IMR-90 (cell line): Measurements from ENCODE around the gene ANKRD40. TPM values are rescaled to one million over a fixed set of nuclear protein-coding genes. Genes with fewer than 3 reads are reported as not detected.

Experiments
- ATAC-seq: fragments of 200-7000 bp; cut with Tn5 transposase; 2 replicates; pipeline ENCODE4 v1.9.1; 2020; ENCODE audit warnings: low read depth, mild to moderate bottlenecking, moderate library complexity
- BruUV-seq: library from RNA; stranded (reverse); fragments of 400-500 nt; replicated peaks from 2 replicates; lab custom pipeline; 2021; lab: Mats Ljungman, UMichigan
- CTCF ChIA-PET: fragments of 300-600 bp; formaldehyde crosslinking; extraction: SDS; loops from one replicate; lab custom pipeline; 2021; ENCODE audit warnings: antibody characterized with exemption; lab: Yijun Ruan, JAX
- POLR2A ChIA-PET: fragments of 300-600 bp; sonication (Branson Sonifier 250); formaldehyde crosslinking; loops from one replicate; lab custom pipeline; 2022; ENCODE audit warnings: antibody characterized with exemption; ENCODE audit not compliant: unreplicated experiment; lab: Charles Lee
- DNase-seq: peaks from one replicate; pipeline ENCODE4 v3.0.0; 2013
- H2AFZ ChIP-seq: replicated peaks from 2 replicates; pipeline ENCODE3; 2013; ENCODE audit warnings: low read length, mild to moderate bottlenecking; ENCODE audit not compliant: poor library complexity
- H2AK5ac ChIP-seq: 2 replicates; pipeline ENCODE4 v1.6.1; 2013; ENCODE audit warnings: low read depth, low read length, inconsistent platforms
- H2AK9ac ChIP-seq: replicated peaks from 2 replicates; pipeline ENCODE3; 2013; ENCODE audit warnings: mild to moderate bottlenecking, low read depth, low read length, moderate library complexity; ENCODE audit not compliant: poor library complexity
- H2BK120ac ChIP-seq: 2 replicates; pipeline ENCODE4 v1.6.1; 2013; ENCODE audit warnings: low read depth, low read length, inconsistent platforms
- H2BK15ac ChIP-seq: 3 replicates; pipeline ENCODE4 v1.6.1; 2013; ENCODE audit warnings: low read depth, low read length, inconsistent platforms
- H2BK20ac ChIP-seq: 2 replicates; pipeline ENCODE4 v1.6.1; 2013; ENCODE audit warnings: low read depth, mild to moderate bottlenecking, inconsistent platforms, low read length, moderate library complexity
- H2BK5ac ChIP-seq: 2 replicates; pipeline ENCODE4 v1.6.1; 2013; ENCODE audit warnings: mild to moderate bottlenecking, low read depth, low read length, inconsistent platforms; ENCODE audit not compliant: poor library complexity, severe bottlenecking
- H3K14ac ChIP-seq: replicated peaks from 2 replicates; pipeline ENCODE4 v1.6.1; 2013; ENCODE audit warnings: low read depth, low read length, inconsistent platforms
- H3K18ac ChIP-seq: 2 replicates; pipeline ENCODE4 v1.6.1; 2013; ENCODE audit warnings: low read depth, low read length, control low read depth
- H3K23ac ChIP-seq: 2 replicates; pipeline ENCODE4 v1.6.1; 2013; ENCODE audit warnings: low read depth, low read length, inconsistent platforms
- H3K27ac ChIP-seq: 2 replicates; pipeline ENCODE4 v1.5.1; 2013; ENCODE audit warnings: mild to moderate bottlenecking, control low read depth, low read length; ENCODE audit not compliant: insufficient read depth
- H3K27me3 ChIP-seq: 2 replicates; pipeline ENCODE4 v1.6.1; 2013; ENCODE audit warnings: low read length; ENCODE audit not compliant: control insufficient read depth, insufficient read depth
- H3K36me3 ChIP-seq: 2 replicates; pipeline ENCODE4 v1.6.1; 2013; ENCODE audit warnings: low read length, mixed read lengths; ENCODE audit not compliant: control insufficient read depth, insufficient read depth
- H3K4ac ChIP-seq: 2 replicates; pipeline ENCODE4 v1.6.1; 2013; ENCODE audit warnings: low read depth, low read length, inconsistent platforms
- H3K4me1 ChIP-seq: 2 replicates; pipeline ENCODE4 v1.6.1; 2013; ENCODE audit warnings: low read length, mixed read lengths; ENCODE audit not compliant: control insufficient read depth, insufficient read depth
- H3K4me2 ChIP-seq: 2 replicates; pipeline ENCODE4 v1.6.1; 2013; ENCODE audit warnings: low read depth, mild to moderate bottlenecking, control low read depth, low read length, moderate library complexity
- H3K4me3 ChIP-seq: 2 replicates; pipeline ENCODE4 v1.5.1; 2013; ENCODE audit warnings: low read depth, mild to moderate bottlenecking, control low read depth, low read length, moderate library complexity; ENCODE audit not compliant: insufficient read depth
- H3K56ac ChIP-seq: 2 replicates; pipeline ENCODE4 v1.6.1; 2013; ENCODE audit warnings: low read length, inconsistent platforms; ENCODE audit not compliant: insufficient read depth; ENCODE audit errors: extremely low read depth
- H3K79me1 ChIP-seq, 2 experiments: 2 replicates each; pipeline ENCODE4 v1.6.1; 2013; ENCODE audit warnings: low read length in 2 of 2, inconsistent platforms in 1 of 2, low read depth in 1 of 2
- H3K9ac ChIP-seq: 2 replicates; pipeline ENCODE4 v1.6.1; 2013; ENCODE audit warnings: low read depth, low read length, control low read depth
- H3K9me1 ChIP-seq: 2 replicates; pipeline ENCODE4 v1.6.1; 2013; ENCODE audit warnings: low read length, inconsistent platforms; ENCODE audit not compliant: insufficient read depth
- H3K9me3 ChIP-seq: 2 replicates; pipeline ENCODE4 v1.6.1; 2013; ENCODE audit warnings: low read length; ENCODE audit not compliant: control insufficient read depth, insufficient read depth
- H4K20me1 ChIP-seq: 2 replicates; pipeline ENCODE4 v1.6.1; 2013; ENCODE audit warnings: low read length, inconsistent platforms; ENCODE audit not compliant: insufficient read depth
- H4K5ac ChIP-seq: 2 replicates; pipeline ENCODE4 v1.6.1; 2013; ENCODE audit warnings: mild to moderate bottlenecking, low read depth, low read length, control low read depth
- H4K8ac ChIP-seq, 2 experiments: 2 replicates each; pipeline ENCODE4 v1.6.1; 2013; ENCODE audit warnings: low read depth in 2 of 2, low read length in 2 of 2, control low read depth in 1 of 2, inconsistent platforms in 1 of 2
- H4K91ac ChIP-seq: 2 replicates; pipeline ENCODE4 v1.6.1; 2013; ENCODE audit warnings: low read depth, low read length, inconsistent platforms; ENCODE audit not compliant: insufficient read depth
- CEBPB ChIP-seq: IDR thresholded peaks from 2 replicates; pipeline ENCODE4 v1.6.1; 2012; ENCODE audit warnings: low read depth, low read length, improper control_type of control experiment
- CHD1 ChIP-seq: IDR thresholded peaks from 2 replicates; pipeline ENCODE4 v1.6.1; 2012; ENCODE audit warnings: low read depth, low read length, improper control_type of control experiment
- ELK1 ChIP-seq: fragments of 150-350 bp; IDR thresholded peaks from 2 replicates; pipeline ENCODE4 v1.6.1; 2016; ENCODE audit warnings: low read depth, mild to moderate bottlenecking, low read length, moderate library complexity, borderline replicate concordance
- MAFK ChIP-seq: IDR thresholded peaks from 2 replicates; pipeline ENCODE4 v1.6.1; 2012; ENCODE audit warnings: low read depth, low read length, improper control_type of control experiment
- MAZ ChIP-seq: IDR thresholded peaks from 2 replicates; pipeline ENCODE4 v1.6.1; 2012; ENCODE audit warnings: low read depth, mild to moderate bottlenecking, low read length, improper control_type of control experiment, moderate library complexity, borderline replicate concordance
- MXI1 ChIP-seq: IDR thresholded peaks from 2 replicates; pipeline ENCODE4 v1.6.1; 2012; ENCODE audit warnings: low read depth, mild to moderate bottlenecking, low read length, moderate library complexity, borderline replicate concordance
- POLR2A ChIP-seq: IDR thresholded peaks from 2 replicates; pipeline ENCODE4 v1.6.1; 2012; ENCODE audit warnings: mild to moderate bottlenecking, low read depth, low read length
- RAD21 ChIP-seq: IDR thresholded peaks from 2 replicates; pipeline ENCODE4 v1.6.1; 2012; ENCODE audit warnings: low read length, improper control_type of control experiment
- RFX5 ChIP-seq: IDR thresholded peaks from 2 replicates; pipeline ENCODE4 v1.8.0; 2012; ENCODE audit warnings: low read depth, mild to moderate bottlenecking, low read length, moderate library complexity
- SMC3 ChIP-seq: fragments of 150-350 bp; IDR thresholded peaks from 2 replicates; pipeline ENCODE4 v1.6.1; 2016; ENCODE audit warnings: low read depth, mild to moderate bottlenecking, antibody characterized with exemption, low read length, moderate library complexity
- USF2 ChIP-seq: fragments of 150-350 bp; IDR thresholded peaks from 2 replicates; pipeline ENCODE4 v1.6.1; 2017; ENCODE audit warnings: mild to moderate bottlenecking, antibody characterized with exemption, low read length, low read depth
- WGBS, 2 experiments: methylation state at CpG; one replicate each; pipeline versions ENCODE4 v1.1.5 to v1.1.7; 2013; ENCODE audit warnings: missing lambda C conversion rate in 2 of 2; ENCODE audit not compliant: insufficient read length in 1 of 2; ENCODE audit errors: extremely low coverage in 2 of 2; 5-methylcytosine and 5-hydroxymethylcytosine counted together
- dilution Hi-C: fragments of 300-500 bp; cut with HindIII; formaldehyde crosslinking; loops from one replicate; pipeline ENCODE4 v1.14.3; 2018; ENCODE audit warnings: low sequenced_read_pairs; ENCODE audit not compliant: unreplicated experiment
- in situ Hi-C: fragments of 300-500 bp; cut with MboI; formaldehyde crosslinking; loops from 3 replicates; pipeline ENCODE4 v1.14.3; 2019; ENCODE audit warnings: low sequenced_read_pairs, inconsistent platforms, mixed read lengths
- intact Hi-C: fragments of 100-400 bp; cut with micrococcal nuclease; formaldehyde crosslinking; loops from 2 replicates; pipeline ENCODE4 v1.10.0; 2022
- polyA plus RNA-seq, 3 experiments: library from polyadenylated mRNA; depleted of rRNA; stranded (reverse); fragments of >200 nt; gene quantifications; 2 replicates each; pipeline ENCODE4 v1.2.3, GENCODE V29; 2012; ENCODE audit warnings: low replicate concordance in 1 of 3
- total RNA-seq: library from RNA; depleted of rRNA; stranded (reverse); fragments of >200 nt; gene quantifications from 2 replicates; pipeline ENCODE4 v1.2.3, GENCODE V29; 2012

The ANKRD40 gene
- total and polyA plus RNA-seq, 2 of the 4 experiments (the other 2 are of a cell fraction) = 23.4 to 35.8 TPM

- ChIA-PET POLR2A (no interaction called here), CTCF (no interaction called here)
- no peak overlapping the region for H3K9ac ChIP-seq
- dilution Hi-C loops (no loop called here), intact Hi-C loops (no loop called here), in situ Hi-C loops (no loop called here)
- H4K91ac ChIP-seq = no peak overlapping the region
- peaks cover 29% of the 10 kb centered on the region for H3K36me3 ChIP-seq
- peaks cover 9% of the 10 kb centered on the region for H3K9me1 ChIP-seq
- H3K79me1 ChIP-seq = peaks cover 33 to 59% of the 10 kb centered on the region in 2 experiments
- no peak overlapping the region for H3K18ac ChIP-seq
- H2BK120ac ChIP-seq = no peak overlapping the region
- no peak overlapping the region for H3K4ac ChIP-seq
- peaks cover 42% of the 10 kb centered on the region for H4K20me1 ChIP-seq
- no peak overlapping the region for H2BK15ac ChIP-seq
- no peak overlapping the region for H2BK20ac ChIP-seq
- BruUV-seq = no TSS peak
- H4K5ac ChIP-seq = no peak overlapping the region
- H3K27ac ChIP-seq = no peak overlapping the region
- H3K56ac ChIP-seq = no peak overlapping the region
- no peak for DNase-seq
- ATAC-seq = no peak
- no peak overlapping the region for H2AK5ac ChIP-seq
- no peaks in the 10 kb centered on the region for H3K9me3 ChIP-seq
- H3K14ac ChIP-seq = no peak overlapping the region
- WGBS, 2 experiments = no CpG with 5 or more reads among the region's 2 CpGs
- H3K4me3 ChIP-seq = no peak overlapping the region
- no peak overlapping the region for H2AFZ ChIP-seq
- peaks cover 3% of the 10 kb centered on the region; the same call in 1 of the 2 replicates for H3K4me1 ChIP-seq
- H4K8ac ChIP-seq = no peak overlapping the region
- no peak overlapping the region for H3K23ac ChIP-seq
- no peak overlapping the region for H2BK5ac ChIP-seq
- H3K27me3 ChIP-seq = no peaks in the 10 kb centered on the region
- TF ChIP-seq SMC3 (no peak), CEBPB (no peak), CHD1 (no peak), RAD21 (no peak), MXI1 (no peak), MAZ (no peak), POLR2A (no peak), USF2 (no peak), ELK1 (no peak), MAFK (no peak), RFX5 (no peak)
- H2AK9ac ChIP-seq = no peak overlapping the region
- H3K4me2 ChIP-seq = no peak overlapping the region
Measured at GRCh38 chr17:50739098-50739497, 31.4 kb upstream of the ANKRD40 start.
